ENCODE results near the gene ITGB4.

The ITGB4 gene

DNA sequence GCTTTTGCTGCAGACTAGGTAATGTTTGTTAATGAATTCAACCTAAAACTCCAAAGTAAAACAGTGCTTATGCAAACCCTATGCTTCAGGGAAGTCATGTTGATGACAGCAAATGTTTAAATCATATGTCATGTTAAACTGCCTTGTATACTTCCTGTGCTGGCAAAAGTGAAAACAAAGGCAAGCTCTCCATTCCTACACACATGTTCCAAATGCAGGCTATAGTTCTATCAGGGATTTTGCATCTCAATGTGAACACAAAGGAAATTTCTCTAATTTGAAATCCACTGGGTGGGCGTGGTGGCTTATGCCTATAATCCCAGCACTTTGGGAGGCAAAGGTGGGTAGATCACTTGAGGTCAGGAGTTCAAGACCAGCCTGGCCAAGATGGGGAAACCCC, 82.6 kb downstream of the ITGB4 start:
- no peak for DNase-seq

DNA sequence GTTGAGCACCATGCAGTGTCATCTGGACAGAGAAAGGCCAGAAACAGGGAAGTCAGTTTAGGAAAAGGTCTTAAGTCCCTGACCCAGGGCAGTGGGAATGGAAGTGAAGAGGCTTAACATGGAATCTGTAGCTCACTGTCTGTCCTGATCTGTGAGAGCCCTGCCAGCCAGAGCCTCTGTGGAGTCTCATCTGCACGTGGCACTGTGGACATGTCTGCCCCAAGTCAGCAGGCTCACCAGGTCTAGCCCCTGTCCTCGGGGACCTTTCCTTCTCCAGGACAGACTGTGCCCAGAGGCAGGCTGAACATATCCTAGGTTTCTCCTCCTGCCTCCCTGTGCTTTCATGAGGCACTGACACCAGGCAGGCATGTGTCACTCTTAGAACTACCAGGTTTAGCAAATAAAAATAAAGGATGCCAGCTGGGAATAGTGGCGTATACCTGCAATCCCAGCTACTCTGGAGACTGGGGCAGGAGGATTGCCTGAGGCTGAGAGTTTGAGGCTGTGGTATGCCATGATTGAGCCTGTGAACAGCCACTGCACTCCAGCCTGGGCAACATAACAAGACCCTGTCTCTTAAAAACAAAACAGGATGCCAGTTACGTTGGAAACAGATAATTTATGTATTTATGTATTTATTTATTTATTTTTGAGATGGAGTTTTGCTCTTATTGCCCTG, 85.7 kb downstream of the ITGB4 start:
- no peak for DNase-seq
